Fibroblast of lung (primary cell): ENCODE results near the gene OR2D2. TPM values are rescaled to one million over a fixed set of nuclear protein-coding genes. Genes with fewer than 3 reads are reported as not detected.
A peak's percentile ranks its signal among the peaks of the same experiment; 100 is the strongest.

Source experiments
- DNase-seq, 2 donors: peaks; one replicate each; pipeline versions ENCODE4 v3.0.0 to v3.0.0-alpha.2; 2010; ENCODE audit warnings: low read depth in 2 of 2
- H2AFZ ChIP-seq: 2 replicates; pipeline ENCODE4 v1.5.1; 2012; ENCODE audit warnings: low read length, control low read depth, inconsistent platforms
- H3K27ac ChIP-seq: 2 replicates; pipeline ENCODE4 v1.5.1; 2011; ENCODE audit warnings: low read length, control low read depth; ENCODE audit not compliant: insufficient read depth
- H3K27me3 ChIP-seq: 2 replicates; pipeline ENCODE4 v1.5.1; 2011; ENCODE audit warnings: mild to moderate bottlenecking, low read length; ENCODE audit not compliant: control insufficient read depth, insufficient read depth
- H3K36me3 ChIP-seq: 2 replicates; pipeline ENCODE4 v1.5.1; 2011; ENCODE audit warnings: low read length; ENCODE audit not compliant: control insufficient read depth, insufficient read depth
- H3K4me1 ChIP-seq: 2 replicates; pipeline ENCODE4 v1.5.1; 2011; ENCODE audit warnings: low read length; ENCODE audit not compliant: control insufficient read depth, insufficient read depth; ENCODE audit errors: extremely low read depth
- H3K4me2 ChIP-seq: 2 replicates; pipeline ENCODE4 v1.5.1; 2011; ENCODE audit warnings: low read length, control low read depth; ENCODE audit not compliant: insufficient read depth; ENCODE audit errors: extremely low read depth
- H3K4me3 ChIP-seq, 4 experiments: fragments of 200-600 bp in 1 of 4; sonication (generic) in 1 of 4; replicated peaks in 1 of 4; 2 replicates each; pipeline ENCODE4 v1.5.1; 2011 to 2016; ENCODE audit warnings: low read length in 4 of 4, low read depth in 3 of 4, mild to moderate bottlenecking in 3 of 4, control low read depth in 2 of 4, inconsistent platforms in 1 of 4, mixed read lengths in 1 of 4; ENCODE audit not compliant: insufficient read depth in 1 of 4; ENCODE audit errors: control extremely low read depth in 1 of 4
- H3K79me2 ChIP-seq: 2 replicates; pipeline ENCODE4 v1.5.1; 2012; ENCODE audit warnings: mild to moderate bottlenecking, low read length, inconsistent platforms; ENCODE audit not compliant: control insufficient read depth, insufficient read depth
- H3K9ac ChIP-seq: 2 replicates; pipeline ENCODE4 v1.5.1; 2011; ENCODE audit warnings: mild to moderate bottlenecking, low read length, control low read depth; ENCODE audit not compliant: insufficient read depth
- H3K9me3 ChIP-seq: 2 replicates; pipeline ENCODE4 v1.5.1; 2012; ENCODE audit warnings: low read depth, low read length; ENCODE audit not compliant: control insufficient read depth, insufficient read depth
- H4K20me1 ChIP-seq: 2 replicates; pipeline ENCODE4 v1.5.1; 2011; ENCODE audit warnings: low read length; ENCODE audit not compliant: control insufficient read depth, insufficient read depth; ENCODE audit errors: extremely low read depth
- CTCF ChIP-seq, 2 donors: IDR thresholded peaks in 1 of 2; conservative IDR thresholded peaks in 1 of 2; 1 replicate in 1 of 2; 2 replicates in 1 of 2; pipeline ENCODE4 v1.5.1; 2011 to 2012; ENCODE audit warnings: low read length in 2 of 2, control low read depth in 1 of 2, inconsistent platforms in 1 of 2, low read depth in 1 of 2, mild to moderate bottlenecking in 1 of 2
- EZH2 ChIP-seq: IDR thresholded peaks from 2 replicates; pipeline ENCODE4 v1.5.1; 2012; ENCODE audit warnings: low read length, control low read depth, mild to moderate bottlenecking; ENCODE audit errors: missing control alignments
- polyA plus RNA-seq, 2 donors: library from polyadenylated mRNA; depleted of rRNA in 1 of 2; stranded (reverse) in 1 of 2; unstranded in 1 of 2; fragments of >200 nt; gene quantifications; 2 replicates each; pipeline ENCODE4 v1.2.1, GENCODE V29; 2011 to 2012; ENCODE audit warnings: missing spikeins in 1 of 2
- total RNA-seq: library from RNA; depleted of rRNA; stranded (reverse); fragments of >200 nt; gene quantifications from 2 replicates; pipeline ENCODE4 v1.2.1, GENCODE V29; 2014

Gene OR2D2
- total and polyA plus RNA-seq, 2 donors (not counting 1 experiment from before 2014, with no cell fraction given) = 0.33 TPM; not detected in 1

- Histone ChIP-seq H3K79me2 (no peaks in the 10 kb centered on the region), H4K20me1 (no peaks in the 10 kb centered on the region), H2AFZ (no peak within 1 kb of the TSS), H3K4me2 (no peak within 1 kb of the TSS), H3K4me3 (no peak within 1 kb of the TSS), H3K27ac (no peak within 1 kb of the TSS), H3K9ac (no peak within 1 kb of the TSS), H3K9me3 (no peaks in the 10 kb centered on the region), H3K4me1 (no peaks in the 10 kb centered on the region), H3K36me3 (no peaks in the 10 kb centered on the region), H3K27me3 (no peaks in the 10 kb centered on the region)
- DNase-seq = no peak
- TF ChIP-seq CTCF (conservative IDR thresholded peaks at IDR 0.05 in 1 of 2, IDR thresholded peaks at IDR 0.05 in 1 of 2; ENCODE audit: low read depth in 1 of 2, low read length in 2 of 2) (no peak), EZH2 (no peak)
Measured at GRCh38 chr11:6920702-6921101, 28.4 kb upstream of the OR2D2 start, which contains the start of gene OR2D3. Gene OR2D3, plus strand, starts transcription at chr11:6921002. Its CDS starts 0 bp downstream, at chr11:6921002.

- TF ChIP-seq EZH2 (no peak), CTCF (conservative IDR thresholded peaks at IDR 0.05 in 1 of 2, IDR thresholded peaks at IDR 0.05 in 1 of 2; ENCODE audit: low read depth in 1 of 2, low read length in 2 of 2) (no peak)
Measured at GRCh38 chr11:6919698-6920097, 27.4 kb upstream of the OR2D2 start.

DNA sequence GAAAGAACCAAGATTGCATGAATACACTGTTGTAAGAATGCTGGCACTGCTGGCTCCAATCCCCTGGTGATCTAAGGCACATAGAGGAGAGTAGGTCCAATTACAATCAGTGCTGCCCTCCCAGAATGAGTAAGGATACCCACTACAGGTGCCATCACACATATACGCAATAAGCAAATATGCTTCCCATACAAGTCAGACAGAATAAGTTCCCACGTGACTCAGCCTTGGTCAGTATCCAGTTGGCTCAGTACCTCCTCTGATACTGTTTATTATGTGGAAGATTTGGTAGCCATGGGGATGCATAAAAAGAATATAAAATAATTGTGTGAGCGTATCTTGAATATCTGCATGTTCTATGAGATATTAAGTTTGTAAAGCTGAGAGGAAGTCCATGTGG is 19.6 kb upstream of the OR2D2 start:
- no peak overlapping the region for H3K4me3 ChIP-seq
- TF ChIP-seq EZH2 (no peak), CTCF (conservative IDR thresholded peaks at IDR 0.05 in 1 of 2, IDR thresholded peaks at IDR 0.05 in 1 of 2; ENCODE audit: low read depth in 1 of 2, low read length in 2 of 2) (no peak)
- H4K20me1 ChIP-seq = no peaks in the 10 kb centered on the region
- H3K9me3 ChIP-seq = no peaks in the 10 kb centered on the region
- no peaks in the 10 kb centered on the region for H3K4me1 ChIP-seq
- no peak overlapping the region for H3K4me2 ChIP-seq
- H2AFZ ChIP-seq = no peak overlapping the region
- H3K79me2 ChIP-seq = no peaks in the 10 kb centered on the region
- H3K36me3 ChIP-seq = no peaks in the 10 kb centered on the region
- H3K27ac ChIP-seq = no peak overlapping the region
- no peaks in the 10 kb centered on the region for H3K27me3 ChIP-seq
- no peak overlapping the region for H3K9ac ChIP-seq
- DNase-seq = peak; percentile 13 to 36

More at GRCh38 chr11:6919698-6920097, 27.4 kb upstream of the OR2D2 start:
- no peak overlapping the region for H3K27ac ChIP-seq
- H3K9ac ChIP-seq = no peak overlapping the region
- no peaks in the 10 kb centered on the region for H3K27me3 ChIP-seq
- H3K9me3 ChIP-seq = no peaks in the 10 kb centered on the region
- H3K4me2 ChIP-seq = no peak overlapping the region
- no peaks in the 10 kb centered on the region for H3K79me2 ChIP-seq
- no peak overlapping the region for H3K4me3 ChIP-seq
- no peak overlapping the region for H2AFZ ChIP-seq
- no peak for DNase-seq
- no peaks in the 10 kb centered on the region for H3K4me1 ChIP-seq
- no peaks in the 10 kb centered on the region for H3K36me3 ChIP-seq
- no peaks in the 10 kb centered on the region for H4K20me1 ChIP-seq
